RWPE1 (cell line): ENCODE data around the gene AP2A1.

Experiments used
- CTCF ChIA-PET: fragments of 350-600 bp; sonication (Branson Sonifier 250); formaldehyde crosslinking; extraction: SDS; loops from one replicate; lab custom pipeline; 2021; lab: Yijun Ruan, JAX
- POLR2A ChIA-PET: fragments of 400-600 bp; formaldehyde crosslinking; extraction: SDS; loops from one replicate; lab custom pipeline; 2020; ENCODE audit warnings: antibody characterized with exemption; ENCODE audit not compliant: low non-redundant PET; lab: Yijun Ruan, JAX
- DNase-seq: peaks from one replicate; pipeline ENCODE4 v3.0.0; 2012; ENCODE audit warnings: low spot score
- H3K27ac ChIP-seq: fragments of 450-650 bp; 2 replicates; pipeline ENCODE4 v1.5.1; 2017
- TF ChIP-seq, protein P1 (sequence below): fragments of 450-650 bp; conservative IDR thresholded peaks from 2 replicates; pipeline ENCODE4 v1.5.1; 2017; ENCODE audit warnings: low read depth, mild to moderate bottlenecking

The AP2A1 gene

DNA sequence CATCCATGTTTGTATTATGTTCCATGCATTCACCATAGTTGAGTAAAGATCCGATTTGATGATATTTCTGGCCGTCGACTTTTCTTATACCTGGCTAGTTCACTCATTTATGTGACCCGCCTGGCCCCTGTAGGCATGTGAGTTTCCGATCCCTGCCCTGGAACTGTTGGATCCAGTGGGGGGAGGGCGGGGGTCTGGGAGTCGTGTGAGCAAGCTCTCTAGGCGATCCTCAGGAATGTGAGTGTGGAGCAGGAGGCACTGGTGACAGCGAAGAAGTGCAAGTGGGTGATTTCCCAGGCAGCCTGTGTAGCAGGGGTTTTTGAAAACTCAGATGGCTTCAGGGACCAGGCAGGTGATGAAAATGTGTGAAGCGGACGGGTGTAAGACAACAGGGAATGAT is 73.5 kb downstream of the AP2A1 start:
- DNase-seq = no peak
- TF ChIP-seq, protein P1, sequence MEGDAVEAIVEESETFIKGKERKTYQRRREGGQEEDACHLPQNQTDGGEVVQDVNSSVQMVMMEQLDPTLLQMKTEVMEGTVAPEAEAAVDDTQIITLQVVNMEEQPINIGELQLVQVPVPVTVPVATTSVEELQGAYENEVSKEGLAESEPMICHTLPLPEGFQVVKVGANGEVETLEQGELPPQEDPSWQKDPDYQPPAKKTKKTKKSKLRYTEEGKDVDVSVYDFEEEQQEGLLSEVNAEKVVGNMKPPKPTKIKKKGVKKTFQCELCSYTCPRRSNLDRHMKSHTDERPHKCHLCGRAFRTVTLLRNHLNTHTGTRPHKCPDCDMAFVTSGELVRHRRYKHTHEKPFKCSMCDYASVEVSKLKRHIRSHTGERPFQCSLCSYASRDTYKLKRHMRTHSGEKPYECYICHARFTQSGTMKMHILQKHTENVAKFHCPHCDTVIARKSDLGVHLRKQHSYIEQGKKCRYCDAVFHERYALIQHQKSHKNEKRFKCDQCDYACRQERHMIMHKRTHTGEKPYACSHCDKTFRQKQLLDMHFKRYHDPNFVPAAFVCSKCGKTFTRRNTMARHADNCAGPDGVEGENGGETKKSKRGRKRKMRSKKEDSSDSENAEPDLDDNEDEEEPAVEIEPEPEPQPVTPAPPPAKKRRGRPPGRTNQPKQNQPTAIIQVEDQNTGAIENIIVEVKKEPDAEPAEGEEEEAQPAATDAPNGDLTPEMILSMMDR = no peak
- CTCF ChIA-PET = no interaction called here
- POLR2A ChIA-PET = no interaction called here
- no peak overlapping the region for H3K27ac ChIP-seq

DNA sequence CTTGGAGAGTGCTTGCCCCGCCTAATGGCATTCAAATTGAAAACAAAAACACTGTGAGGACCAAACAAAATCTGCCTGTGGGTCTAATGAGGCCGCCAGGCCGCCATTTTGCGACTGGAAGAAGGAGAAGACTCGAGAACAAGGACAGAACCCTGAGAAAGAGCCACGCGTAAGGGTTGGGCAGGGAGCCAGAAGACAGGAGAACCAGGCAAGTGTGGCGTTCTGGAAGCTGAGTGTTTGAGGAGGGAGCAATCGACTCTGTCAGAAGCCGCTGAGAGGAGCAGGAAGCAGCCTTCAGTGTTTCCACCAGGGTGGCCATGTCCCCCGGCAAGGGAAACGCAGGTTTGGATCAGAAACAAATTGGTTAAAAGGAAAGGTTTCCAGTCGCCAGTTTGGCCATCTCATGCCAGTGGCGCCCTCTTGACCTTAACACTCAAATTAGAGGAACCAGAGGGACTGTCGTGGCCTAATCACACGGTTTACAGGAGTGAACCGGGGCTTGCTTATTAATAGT is 74.0 kb downstream of the AP2A1 start:
- CTCF ChIA-PET = no interaction called here
- no peak overlapping the region for H3K27ac ChIP-seq
- POLR2A ChIA-PET = no interaction called here
- no peak for DNase-seq
- TF ChIP-seq, protein P1 = no peak

DNA sequence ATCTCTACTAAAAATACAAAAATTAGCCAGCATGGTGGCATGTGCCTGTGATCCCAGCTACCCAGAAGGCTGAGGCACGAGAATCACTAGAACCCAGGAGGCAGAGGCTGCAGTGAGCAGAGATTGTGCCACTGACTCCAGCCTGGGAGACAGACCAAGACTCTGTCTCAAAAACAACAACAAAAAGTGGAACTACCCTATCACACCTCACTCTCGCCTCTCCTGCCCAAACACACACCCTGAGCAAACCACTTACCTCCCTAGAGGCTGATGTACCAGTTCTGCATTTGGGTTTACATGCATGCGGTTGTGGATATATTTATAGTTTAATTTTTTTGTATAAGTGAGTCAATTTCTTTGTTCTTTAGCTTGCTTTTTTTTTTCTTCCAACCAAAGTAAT is 76.5 kb downstream of the AP2A1 start:
- TF ChIP-seq, protein P1 = no peak
- no peak for DNase-seq
- ChIA-PET CTCF (no interaction called here), POLR2A (no interaction called here)
- no peak overlapping the region for H3K27ac ChIP-seq

DNA sequence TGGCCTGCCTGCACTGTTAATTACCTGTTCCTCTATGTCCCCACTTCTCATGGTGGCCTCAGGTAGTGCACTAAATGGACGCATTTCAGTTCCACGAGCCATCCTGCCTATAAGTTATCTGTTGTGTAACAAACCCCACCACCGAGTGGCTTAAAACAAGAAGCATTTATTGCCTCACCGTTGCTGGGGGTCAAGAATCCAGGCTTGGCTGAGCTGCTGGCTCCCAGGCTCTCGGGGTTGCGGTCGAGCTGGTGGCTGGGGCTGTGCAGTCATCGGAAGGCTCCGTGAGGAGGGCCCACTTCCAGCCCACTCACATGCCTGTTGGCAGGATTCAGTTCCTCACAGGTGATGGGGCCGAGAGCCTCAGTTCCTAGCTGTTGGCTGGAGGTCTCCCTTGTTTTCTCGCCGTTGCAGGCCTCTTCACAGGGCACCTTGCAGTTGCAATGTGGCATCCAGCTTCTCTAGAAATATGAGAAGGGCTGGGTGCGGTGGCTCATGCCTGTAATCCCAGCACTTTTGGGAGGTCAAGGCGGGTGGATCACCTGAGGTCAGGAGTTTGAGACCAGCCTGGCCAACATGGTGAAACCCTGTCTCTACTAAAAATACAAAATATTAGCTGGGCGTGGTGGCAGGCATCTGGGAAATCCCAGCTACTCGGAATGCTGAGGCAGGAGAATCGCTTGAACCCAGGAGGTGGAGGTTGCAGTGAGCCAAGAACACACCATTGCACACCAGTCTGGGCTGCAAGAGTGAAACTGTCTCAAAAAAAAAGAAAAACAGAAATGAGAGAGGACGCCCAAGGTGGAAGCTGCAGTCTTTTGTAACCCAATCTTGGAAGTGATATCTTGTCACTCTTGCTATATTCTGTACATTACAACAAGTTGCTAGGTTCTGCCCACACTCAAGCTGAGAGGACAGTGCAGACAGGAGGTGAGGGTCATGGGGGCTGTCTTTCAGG is 77.6 kb downstream of the AP2A1 start:
- CTCF ChIA-PET = interaction anchor here (0.7 kb wide), 1 partner anchor 25 kb away, joined by 3 read pairs; no protein-coding TSS in a partner anchor
- TF ChIP-seq, protein P1 = no peak
- DNase-seq = no peak
- no peak overlapping the region for H3K27ac ChIP-seq
- POLR2A ChIA-PET = no interaction called here

DNA sequence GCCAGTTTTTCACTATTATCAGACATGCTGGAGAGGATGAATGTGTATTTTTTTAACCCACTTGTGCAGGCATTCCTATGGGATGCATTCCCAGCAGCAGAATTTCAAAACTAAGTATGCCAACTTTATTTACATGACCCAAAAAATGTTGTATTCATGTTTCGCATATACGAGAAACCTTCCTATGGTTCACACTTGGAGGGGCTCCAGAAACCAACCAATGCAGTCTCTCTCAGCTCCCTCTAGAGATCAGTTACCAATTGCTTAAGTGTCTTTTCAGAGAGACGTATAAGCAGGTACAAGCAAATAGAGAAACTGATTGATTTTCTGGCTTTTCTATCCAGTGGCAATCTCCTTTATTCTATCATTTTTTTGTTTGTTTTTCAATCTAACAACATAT is 78.6 kb downstream of the AP2A1 start:
- no peak overlapping the region for H3K27ac ChIP-seq
- no peak for DNase-seq
- ChIA-PET CTCF (no interaction called here), POLR2A (no interaction called here)
- TF ChIP-seq, protein P1 = no peak

DNA sequence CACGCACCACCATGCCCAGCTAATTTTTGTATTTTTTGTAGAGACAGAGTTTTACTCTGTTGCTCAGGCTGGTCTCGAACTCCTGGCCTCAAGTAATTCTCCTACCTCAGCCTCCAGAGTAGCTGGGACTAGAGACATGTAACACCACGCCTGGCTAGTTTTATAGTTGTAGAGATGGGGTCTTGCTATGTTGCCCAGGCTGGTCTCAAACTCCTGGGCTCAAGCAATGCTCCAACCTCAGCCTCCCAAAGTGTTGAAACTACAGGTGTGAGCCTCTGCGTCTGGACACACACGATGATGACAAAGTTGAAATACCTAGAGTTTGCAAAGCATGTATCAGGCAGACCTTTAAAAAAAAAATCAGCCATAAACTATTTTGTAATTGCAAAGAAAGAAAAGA is 79.6 kb downstream of the AP2A1 start:
- CTCF ChIA-PET = no interaction called here

More for the DNA sequence above, 79.6 kb downstream of the AP2A1 start:
- no peak for DNase-seq
- H3K27ac ChIP-seq = no peak overlapping the region
- POLR2A ChIA-PET = no interaction called here
- TF ChIP-seq, protein P1 = no peak
